B cell (primary cell): ENCODE data around the gene MLF2. TPM values are rescaled to one million over a fixed set of nuclear protein-coding genes. Genes with fewer than 3 reads are reported as not detected.
A peak's percentile ranks its signal among the peaks of the same experiment; 100 is the strongest.

ENCODE experiments used
- ATAC-seq: fragments of 200-7000 bp; cut with Tn5 transposase; one replicate; pipeline ENCODE4 v1.10.0; 2021; ENCODE audit warnings: low read depth, mild to moderate bottlenecking, moderate number of reproducible peaks, moderate library complexity
- CTCF ChIA-PET: fragments of 350-600 bp; sonication (Branson Sonifier 250); formaldehyde crosslinking; loops from one replicate; lab custom pipeline; 2021; ENCODE audit warnings: antibody characterized with exemption, inconsistent platforms; lab: Charles Lee
- POLR2A ChIA-PET: fragments of 350-600 bp; sonication (Branson Sonifier 250); formaldehyde crosslinking; loops from one replicate; lab custom pipeline; 2021; ENCODE audit warnings: antibody characterized with exemption; lab: Charles Lee
- DNase-seq: peaks from one replicate; pipeline ENCODE4 v3.0.0; 2013
- H2AFZ ChIP-seq: 2 replicates; pipeline ENCODE4 v1.6.1; 2012; ENCODE audit warnings: mild to moderate bottlenecking, low read depth, low read length; ENCODE audit not compliant: insufficient read depth, poor library complexity, severe bottlenecking
- H3K27ac ChIP-seq, 2 donors: 1 replicate in 1 of 2; 2 replicates in 1 of 2; pipeline ENCODE4 v1.5.1; 2012 to 2013; ENCODE audit warnings: low read length in 2 of 2, mild to moderate bottlenecking in 2 of 2, moderate library complexity in 1 of 2
- H3K27me3 ChIP-seq, 4 experiments: fragments of 200-600 bp in 1 of 4; sonication (generic) in 1 of 4; replicated peaks in 1 of 4; 1 replicate in 2 of 4; 2 replicates in 2 of 4; pipeline versions ENCODE4 v1.6.1 to v1.7.0; 2013 to 2016; ENCODE audit warnings: low read length in 3 of 4, mild to moderate bottlenecking in 2 of 4, mixed read lengths in 1 of 4, moderate library complexity in 1 of 4; ENCODE audit not compliant: insufficient read depth in 4 of 4, control insufficient read depth in 3 of 4; ENCODE audit errors: control extremely low read depth in 1 of 4
- H3K36me3 ChIP-seq, 2 experiments: replicated peaks in 1 of 2; 1 replicate in 1 of 2; 2 replicates in 1 of 2; pipeline versions ENCODE4 v1.6.1 to v1.7.1; 2013; ENCODE audit warnings: low read length in 1 of 2; ENCODE audit not compliant: insufficient read depth in 2 of 2, control insufficient read depth in 1 of 2; ENCODE audit errors: control extremely low read depth in 1 of 2, extremely low read depth in 1 of 2
- H3K4me1 ChIP-seq, 2 donors: fragments of 200-600 bp in 1 of 2; sonication (generic) in 1 of 2; 1 replicate in 1 of 2; 2 replicates in 1 of 2; pipeline versions ENCODE4 v1.5.1 to v1.6.1; 2013 to 2017; ENCODE audit warnings: low read length in 2 of 2; ENCODE audit not compliant: control insufficient read depth in 2 of 2, insufficient read depth in 2 of 2
- H3K4me2 ChIP-seq: replicated peaks from 2 replicates; pipeline ENCODE3; 2012; ENCODE audit warnings: mild to moderate bottlenecking, low read depth, low read length; ENCODE audit not compliant: poor library complexity, severe bottlenecking
- H3K4me3 ChIP-seq, 5 experiments: fragments of 200-600 bp in 1 of 5; sonication (generic) in 1 of 5; 1 replicate in 3 of 5; 2 replicates in 2 of 5; pipeline versions ENCODE4 v1.5.1 to v1.7.0; 2011 to 2016; ENCODE audit warnings: low read length in 4 of 5, mild to moderate bottlenecking in 4 of 5, low read depth in 2 of 5, control low read depth in 1 of 5, moderate library complexity in 1 of 5; ENCODE audit not compliant: insufficient read depth in 1 of 5; ENCODE audit errors: control extremely low read depth in 1 of 5, extremely low read depth in 1 of 5
- H3K79me2 ChIP-seq: fragments of 200-600 bp; sonication (generic); one replicate; pipeline ENCODE4 v1.6.0; 2016; ENCODE audit warnings: low read length; ENCODE audit not compliant: control insufficient read depth, insufficient read depth
- H3K9ac ChIP-seq: fragments of 200-600 bp; sonication (generic); 2 replicates; pipeline ENCODE4 v1.6.1; 2017; ENCODE audit warnings: mild to moderate bottlenecking, low read length, moderate library complexity
- H3K9me3 ChIP-seq, 3 donors: one replicate each; pipeline versions ENCODE4 v1.6.1 to v1.7.1; 2013; ENCODE audit warnings: low read length in 2 of 3; ENCODE audit not compliant: control insufficient read depth in 2 of 3, insufficient read depth in 1 of 3; ENCODE audit errors: control extremely low read depth in 1 of 3
- H4K20me1 ChIP-seq: 2 replicates; pipeline ENCODE4 v1.6.0; 2012; ENCODE audit warnings: mild to moderate bottlenecking, low read length; ENCODE audit not compliant: insufficient read depth, control insufficient read depth, poor library complexity, severe bottlenecking
- H3K27ac Mint-ChIP-seq: one replicate; pipeline ENCODE4 v1.8.0; 2021; ENCODE audit warnings: mixed read lengths
- H3K27me3 Mint-ChIP-seq: one replicate; pipeline ENCODE4 v1.8.0; 2021; ENCODE audit warnings: mixed read lengths
- H3K4me1 Mint-ChIP-seq: one replicate; pipeline ENCODE4 v1.8.0; 2021; ENCODE audit warnings: mixed read lengths
- H3K4me3 Mint-ChIP-seq: one replicate; pipeline ENCODE4 v1.8.0; 2021; ENCODE audit warnings: mixed read lengths
- H3K9me3 Mint-ChIP-seq: one replicate; pipeline ENCODE4 v1.8.0; 2022; ENCODE audit warnings: mixed read lengths; ENCODE audit not compliant: insufficient read depth
- EZH2 ChIP-seq: IDR thresholded peaks from 2 replicates; pipeline ENCODE4 v1.6.1; 2012; ENCODE audit warnings: borderline replicate concordance, low read depth, mild to moderate bottlenecking, moderate library complexity, low read length; ENCODE audit not compliant: insufficient read depth, poor library complexity, severe bottlenecking
- WGBS: methylation state at CpG from one replicate; pipeline ENCODE4 v1.1.5; 2013; ENCODE audit warnings: missing lambda C conversion rate; ENCODE audit not compliant: insufficient coverage; 5-methylcytosine and 5-hydroxymethylcytosine counted together
- intact Hi-C: fragments of 100-400 bp; cut with micrococcal nuclease; formaldehyde crosslinking; loops from one replicate; pipeline ENCODE4 v1.10.0; 2022
- polyA plus RNA-seq: library from polyadenylated mRNA; depleted of rRNA; stranded (reverse); fragments of >200 nt; gene quantifications from 2 replicates; pipeline ENCODE4 v1.2.3, GENCODE V29; 2012
- total RNA-seq, 2 donors: library from RNA; stranded (reverse); fragments of 120-200 nt in 1 of 2; gene quantifications; 1 replicate in 1 of 2; 2 replicates in 1 of 2; pipeline versions ENCODE4 v1.2.3 to v1.2.4, GENCODE V29; 2013 to 2022
- TF ChIP-seq, protein P1 (sequence below): fragments of 200-600 bp; IDR thresholded peaks from one replicate; pipeline ENCODE4 v1.8.0; 2022; ENCODE audit warnings: antibody characterized with exemption, mild to moderate bottlenecking

Gene MLF2
- total and polyA plus RNA-seq, 2 donors (not counting 1 experiment from before 2014, with no cell fraction given) = 97.2 to 190 TPM

DNA sequence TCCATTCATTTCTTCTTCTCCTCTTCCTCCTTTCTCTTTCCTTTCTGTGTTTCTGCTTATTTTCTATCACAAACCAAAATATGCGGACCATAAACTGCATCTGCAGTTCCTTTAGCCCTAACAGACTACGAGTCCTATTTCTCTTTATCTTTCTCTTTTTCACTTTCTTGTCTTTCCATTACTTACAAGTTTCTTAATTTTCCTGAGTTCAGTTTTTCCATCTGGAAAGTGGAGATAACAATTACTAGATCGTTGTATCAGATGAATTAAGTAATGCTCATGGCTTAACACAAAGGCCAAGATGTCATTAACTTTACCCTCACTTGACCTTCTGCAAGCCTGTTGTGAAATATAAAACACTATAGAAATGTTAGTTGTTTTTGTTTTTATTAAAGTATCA, 30.1 kb downstream of the MLF2 start:
- peak overlapping the region; percentile 69 for H3K27ac Mint-ChIP-seq
- Histone ChIP-seq H3K9ac (no peak overlapping the region), H3K79me2 (peaks cover 13% of the 10 kb centered on the region), H4K20me1 (no peaks in the 10 kb centered on the region), H3K27me3 (no peaks in the 10 kb centered on the region), H3K4me1 (peaks cover 13 to 17% of the 10 kb centered on the region in 2 donors), H3K9me3 (no peaks in the 10 kb centered on the region), H3K36me3 (peaks cover 2 to 9% of the 10 kb centered on the region in 2 experiments), H3K27ac (no peak overlapping the region), H2AFZ (no peak overlapping the region), H3K4me2 (peak overlapping the region; percentile 79), H3K4me3 (no peak overlapping the region)
- no peaks in the 10 kb centered on the region for H3K27me3 Mint-ChIP-seq
- 100% methylated on average over 1 of the region's 3 CpGs for WGBS
- ChIA-PET CTCF (interaction anchor here (0.7 to 3.6 kb wide), 8 partner anchors 12 to 249 kb away, joined by 4 to 34 read pairs (median 7); partner anchors contain the start of genes CDCA3, MLF2, PTMS and USP5), POLR2A (interaction anchor here (0.7 to 2.2 kb wide), 6 partner anchors 20 to 188 kb away, joined by 3 to 51 read pairs (median 10); partner anchors contain the start of genes GAPDH, MLF2 and ZNF384)
- intact Hi-C loops = no loop called here
- H3K9me3 Mint-ChIP-seq = no peaks in the 10 kb centered on the region
- no peak for ATAC-seq
- peak overlapping the region; percentile 45 for H3K4me3 Mint-ChIP-seq
- DNase-seq = no peak
- no peak for TF ChIP-seq EZH2
- TF ChIP-seq, protein P1, sequence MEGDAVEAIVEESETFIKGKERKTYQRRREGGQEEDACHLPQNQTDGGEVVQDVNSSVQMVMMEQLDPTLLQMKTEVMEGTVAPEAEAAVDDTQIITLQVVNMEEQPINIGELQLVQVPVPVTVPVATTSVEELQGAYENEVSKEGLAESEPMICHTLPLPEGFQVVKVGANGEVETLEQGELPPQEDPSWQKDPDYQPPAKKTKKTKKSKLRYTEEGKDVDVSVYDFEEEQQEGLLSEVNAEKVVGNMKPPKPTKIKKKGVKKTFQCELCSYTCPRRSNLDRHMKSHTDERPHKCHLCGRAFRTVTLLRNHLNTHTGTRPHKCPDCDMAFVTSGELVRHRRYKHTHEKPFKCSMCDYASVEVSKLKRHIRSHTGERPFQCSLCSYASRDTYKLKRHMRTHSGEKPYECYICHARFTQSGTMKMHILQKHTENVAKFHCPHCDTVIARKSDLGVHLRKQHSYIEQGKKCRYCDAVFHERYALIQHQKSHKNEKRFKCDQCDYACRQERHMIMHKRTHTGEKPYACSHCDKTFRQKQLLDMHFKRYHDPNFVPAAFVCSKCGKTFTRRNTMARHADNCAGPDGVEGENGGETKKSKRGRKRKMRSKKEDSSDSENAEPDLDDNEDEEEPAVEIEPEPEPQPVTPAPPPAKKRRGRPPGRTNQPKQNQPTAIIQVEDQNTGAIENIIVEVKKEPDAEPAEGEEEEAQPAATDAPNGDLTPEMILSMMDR = no peak
- peaks cover 19% of the 10 kb centered on the region for H3K4me1 Mint-ChIP-seq

DNA sequence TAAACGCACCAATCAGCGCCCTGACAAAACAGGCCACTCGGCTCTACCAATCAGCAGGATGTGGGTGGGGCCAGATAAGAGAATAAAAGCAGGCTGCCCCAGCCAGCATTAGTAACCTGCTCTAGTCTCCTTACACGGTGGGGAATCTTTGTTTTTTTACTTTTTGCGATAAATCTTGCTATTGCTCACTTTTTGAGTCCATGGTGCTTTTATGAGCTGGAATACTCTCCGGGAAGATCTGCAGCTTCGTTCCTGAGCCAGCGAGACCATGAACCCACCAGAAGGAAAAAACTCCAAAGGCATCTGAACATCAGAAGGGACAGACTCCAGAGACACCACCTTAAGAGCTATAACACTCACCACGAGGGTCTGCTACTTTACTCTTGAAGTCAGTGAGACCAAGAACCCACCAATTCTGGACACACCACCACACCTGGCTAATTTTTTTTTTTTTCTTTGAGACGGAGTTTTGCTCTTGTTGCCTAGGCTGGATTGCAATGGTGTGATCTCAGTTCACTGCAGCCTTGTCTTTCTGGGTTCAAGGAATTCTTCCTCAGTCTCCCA, 36.0 kb downstream of the MLF2 start:
- ChIA-PET POLR2A (interaction anchor here (0.7 kb wide), 1 partner anchor 102 kb away, joined by 3 read pairs; no protein-coding TSS in a partner anchor), CTCF (no interaction called here)
- H3K27me3 ChIP-seq = peaks cover 0 to 4% (median 0%) of the 10 kb centered on the region in 4 experiments
- ATAC-seq = no peak
- H3K9me3 Mint-ChIP-seq = no peaks in the 10 kb centered on the region
- H3K4me2 ChIP-seq = no peak overlapping the region
- intact Hi-C loops = no loop called here
- no peaks in the 10 kb centered on the region for H3K9me3 ChIP-seq
- H3K36me3 ChIP-seq = no peaks in the 10 kb centered on the region
- no peak overlapping the region for H2AFZ ChIP-seq
- TF ChIP-seq, protein P1 = no peak
- TF ChIP-seq EZH2 = no peak
- H3K4me3 Mint-ChIP-seq = no peak overlapping the region
- H3K27me3 Mint-ChIP-seq = peaks cover 6% of the 10 kb centered on the region
- no peak overlapping the region for H3K27ac ChIP-seq
- H4K20me1 ChIP-seq = no peaks in the 10 kb centered on the region
- H3K9ac ChIP-seq = no peak overlapping the region
- DNase-seq = no peak
- WGBS = no CpG with 5 or more reads among the region's 10 CpGs
- no peaks in the 10 kb centered on the region for H3K4me1 Mint-ChIP-seq
- no peak overlapping the region for H3K4me3 ChIP-seq
- H3K79me2 ChIP-seq = no peaks in the 10 kb centered on the region
- H3K4me1 ChIP-seq = no peaks in the 10 kb centered on the region
- H3K27ac Mint-ChIP-seq = no peak overlapping the region
